Right atrium auricular region (tissue), 2 donors: Measurements from ENCODE around the gene KIF11. TPM values are rescaled to one million over a fixed set of nuclear protein-coding genes. Genes with fewer than 3 reads are reported as not detected.
A peak's percentile ranks its signal among the peaks of the same experiment; 100 is the strongest.

Experiments
- DNase-seq: peaks from one replicate; pipeline ENCODE4 v3.0.0-alpha.2; 2019; ENCODE audit warnings: low spot score
- H3K27ac ChIP-seq, 2 donors: fragments of 200-600 bp; sonication (generic); 1 replicate in 1 of 2; 2 replicates in 1 of 2; pipeline ENCODE4 v1.5.1; 2016 to 2019
- H3K27me3 ChIP-seq, 2 donors: fragments of 200-600 bp; sonication (generic); one replicate each; pipeline versions ENCODE4 v1.5.1 to v1.6.0; 2017 to 2019
- H3K36me3 ChIP-seq: fragments of 200-600 bp; sonication (generic); one replicate; pipeline ENCODE4 v1.5.1; 2016
- H3K4me1 ChIP-seq, 2 donors: fragments of 200-600 bp; sonication (generic); one replicate each; pipeline versions ENCODE4 v1.5.1 to v1.6.0; 2017 to 2019
- H3K4me3 ChIP-seq, 2 donors: fragments of 200-600 bp; sonication (generic); 1 replicate in 1 of 2; 2 replicates in 1 of 2; pipeline ENCODE4 v1.5.1; 2017 to 2019; ENCODE audit warnings: mild to moderate bottlenecking in 1 of 2, moderate library complexity in 1 of 2
- H3K9me3 ChIP-seq, 2 donors: fragments of 200-600 bp; sonication (generic); one replicate each; pipeline ENCODE4 v1.5.1; 2019
- total RNA-seq, 2 donors: library from RNA; depleted of rRNA; stranded (reverse); fragments of >200 nt; gene quantifications; one replicate each; pipeline ENCODE4 v1.1.0, GENCODE V29; 2016
- TF ChIP-seq, protein P1 (sequence below), 2 donors: fragments of 200-600 bp; sonication (generic); IDR thresholded peaks; one replicate each; pipeline ENCODE4 v1.5.1; 2019; ENCODE audit warnings: antibody characterized with exemption in 2 of 2

The KIF11 gene
- total RNA-seq, 2 donors from 2014 or later: 0.24 to 1.4 TPM

DNA sequence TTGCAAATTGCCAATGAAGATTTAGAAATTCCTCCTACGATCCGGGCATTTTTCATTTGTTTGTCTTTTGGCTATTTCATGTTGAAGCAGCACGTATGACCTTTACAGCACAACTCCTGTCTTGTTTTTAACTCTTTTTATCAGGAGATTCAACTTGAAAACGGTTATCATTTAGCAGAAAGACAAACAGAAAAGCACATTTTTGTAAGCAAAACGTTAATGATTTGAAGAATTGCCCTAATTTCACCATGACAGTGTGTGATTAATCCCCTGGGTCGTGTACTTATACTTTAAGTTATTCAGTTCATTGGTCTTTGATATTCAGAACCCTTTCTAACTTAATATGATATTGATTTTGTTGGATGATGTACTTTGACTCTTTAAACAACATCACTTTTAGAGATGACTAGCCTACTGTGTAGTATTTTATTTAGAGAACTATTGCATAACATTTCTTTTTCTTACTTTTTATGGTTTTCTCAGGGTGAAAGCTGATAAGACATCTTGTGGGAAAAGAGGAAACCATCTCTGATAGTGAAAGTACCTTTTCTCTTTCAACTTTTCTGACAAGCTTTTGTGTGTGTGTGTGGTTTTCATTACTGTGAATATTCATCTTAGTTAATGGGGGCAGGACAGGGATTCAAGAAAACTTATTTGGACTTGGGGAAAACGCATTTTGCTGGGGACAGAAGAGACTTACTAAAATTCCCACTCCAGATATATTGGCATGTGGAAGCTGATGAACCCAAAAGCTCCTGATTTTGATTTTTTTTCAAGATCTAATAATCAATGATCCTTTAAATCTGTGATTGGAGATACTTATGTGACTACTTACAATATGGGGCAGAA, 105.0 kb downstream of the KIF11 start:
- Histone ChIP-seq H3K9me3 (no peaks in the 10 kb centered on the region), H3K36me3 (no peaks in the 10 kb centered on the region), H3K4me3 (no peak overlapping the region), H3K27me3 (no peaks in the 10 kb centered on the region), H3K27ac (no peak overlapping the region), H3K4me1 (peaks cover 0 to 17% of the 10 kb centered on the region in 2 donors)
- TF ChIP-seq, protein P1, sequence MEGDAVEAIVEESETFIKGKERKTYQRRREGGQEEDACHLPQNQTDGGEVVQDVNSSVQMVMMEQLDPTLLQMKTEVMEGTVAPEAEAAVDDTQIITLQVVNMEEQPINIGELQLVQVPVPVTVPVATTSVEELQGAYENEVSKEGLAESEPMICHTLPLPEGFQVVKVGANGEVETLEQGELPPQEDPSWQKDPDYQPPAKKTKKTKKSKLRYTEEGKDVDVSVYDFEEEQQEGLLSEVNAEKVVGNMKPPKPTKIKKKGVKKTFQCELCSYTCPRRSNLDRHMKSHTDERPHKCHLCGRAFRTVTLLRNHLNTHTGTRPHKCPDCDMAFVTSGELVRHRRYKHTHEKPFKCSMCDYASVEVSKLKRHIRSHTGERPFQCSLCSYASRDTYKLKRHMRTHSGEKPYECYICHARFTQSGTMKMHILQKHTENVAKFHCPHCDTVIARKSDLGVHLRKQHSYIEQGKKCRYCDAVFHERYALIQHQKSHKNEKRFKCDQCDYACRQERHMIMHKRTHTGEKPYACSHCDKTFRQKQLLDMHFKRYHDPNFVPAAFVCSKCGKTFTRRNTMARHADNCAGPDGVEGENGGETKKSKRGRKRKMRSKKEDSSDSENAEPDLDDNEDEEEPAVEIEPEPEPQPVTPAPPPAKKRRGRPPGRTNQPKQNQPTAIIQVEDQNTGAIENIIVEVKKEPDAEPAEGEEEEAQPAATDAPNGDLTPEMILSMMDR (IDR thresholded peaks at IDR 0.05): no peak
- no peak for DNase-seq

DNA sequence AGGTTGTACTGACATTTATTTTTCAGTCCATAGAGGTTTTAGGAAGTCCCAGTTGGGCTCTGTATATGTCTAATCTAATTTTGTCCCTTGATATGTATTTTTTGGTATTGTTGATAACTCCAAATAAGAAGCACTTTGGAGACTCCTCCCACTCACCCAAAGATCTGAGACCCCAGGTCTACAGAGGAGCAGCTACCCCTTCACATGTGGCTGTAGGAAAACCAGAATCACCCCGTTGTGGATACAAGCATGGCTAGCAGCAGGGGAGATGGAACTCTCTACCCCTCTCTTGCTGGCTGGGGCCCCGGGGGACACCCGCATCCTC, 106.2 kb downstream of the KIF11 start:
- peak overlapping the region; percentile 24 to 39 for H3K4me3 ChIP-seq
- no peaks in the 10 kb centered on the region for H3K27me3 ChIP-seq

DNA sequence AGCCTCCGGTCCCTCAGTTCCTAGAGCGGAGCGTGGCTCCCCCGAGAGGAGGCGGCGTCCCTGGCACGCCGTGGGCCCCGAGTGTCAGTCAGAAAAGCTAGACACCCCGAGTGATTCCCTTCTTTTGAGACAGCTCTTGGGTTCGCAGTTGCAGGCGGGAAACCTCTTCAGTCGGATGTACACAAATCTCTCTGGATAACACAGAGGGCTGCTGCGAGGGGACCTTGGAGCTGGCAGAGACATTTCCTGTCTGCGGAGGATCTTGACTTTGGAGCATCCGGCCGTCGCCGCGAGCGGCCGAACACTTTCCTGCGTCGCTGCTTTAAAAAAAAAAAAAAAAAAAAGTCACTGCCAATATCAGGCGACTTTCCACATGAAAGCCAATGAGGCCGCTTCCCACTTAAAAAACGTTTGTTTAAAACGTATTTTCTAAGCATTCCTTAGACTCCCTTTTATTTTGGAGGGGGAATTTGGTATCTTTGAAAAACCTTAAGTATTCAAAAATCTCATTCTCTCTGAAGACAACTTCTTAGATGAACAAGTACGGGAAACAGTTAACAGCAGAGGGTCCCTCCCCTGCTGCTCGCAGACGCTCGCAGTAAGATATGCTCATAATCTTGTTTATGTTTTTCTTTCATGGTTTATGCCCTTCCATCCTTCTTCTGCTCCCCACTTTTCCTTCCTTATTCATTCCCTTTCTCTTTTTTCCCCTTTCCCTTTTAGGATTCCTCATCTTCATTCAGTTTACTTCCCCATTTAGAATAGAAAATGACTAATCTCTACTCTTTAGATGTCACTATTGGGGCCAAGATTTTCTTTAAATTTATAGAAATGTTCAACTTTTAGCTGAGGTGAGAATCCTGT, 106.8 kb downstream of the KIF11 start:
- Histone ChIP-seq H3K9me3 (no peaks in the 10 kb centered on the region), H3K27ac (no peak overlapping the region), H3K27me3 (no peaks in the 10 kb centered on the region), H3K4me1 (peaks cover 0 to 17% of the 10 kb centered on the region in 2 donors), H3K4me3 (peak overlapping the region; percentile 24 to 39), H3K36me3 (no peaks in the 10 kb centered on the region)
- TF ChIP-seq, protein P1 (IDR thresholded peaks at IDR 0.05): no peak
- no peak for DNase-seq

More for the DNA sequence above, 106.2 kb downstream of the KIF11 start:
- DNase-seq: no peak
- TF ChIP-seq, protein P1 (IDR thresholded peaks at IDR 0.05): no peak
- H3K27ac ChIP-seq: no peak overlapping the region
- no peaks in the 10 kb centered on the region for H3K36me3 ChIP-seq
- peaks cover 0 to 17% of the 10 kb centered on the region in 2 donors for H3K4me1 ChIP-seq
- no peaks in the 10 kb centered on the region for H3K9me3 ChIP-seq

DNA sequence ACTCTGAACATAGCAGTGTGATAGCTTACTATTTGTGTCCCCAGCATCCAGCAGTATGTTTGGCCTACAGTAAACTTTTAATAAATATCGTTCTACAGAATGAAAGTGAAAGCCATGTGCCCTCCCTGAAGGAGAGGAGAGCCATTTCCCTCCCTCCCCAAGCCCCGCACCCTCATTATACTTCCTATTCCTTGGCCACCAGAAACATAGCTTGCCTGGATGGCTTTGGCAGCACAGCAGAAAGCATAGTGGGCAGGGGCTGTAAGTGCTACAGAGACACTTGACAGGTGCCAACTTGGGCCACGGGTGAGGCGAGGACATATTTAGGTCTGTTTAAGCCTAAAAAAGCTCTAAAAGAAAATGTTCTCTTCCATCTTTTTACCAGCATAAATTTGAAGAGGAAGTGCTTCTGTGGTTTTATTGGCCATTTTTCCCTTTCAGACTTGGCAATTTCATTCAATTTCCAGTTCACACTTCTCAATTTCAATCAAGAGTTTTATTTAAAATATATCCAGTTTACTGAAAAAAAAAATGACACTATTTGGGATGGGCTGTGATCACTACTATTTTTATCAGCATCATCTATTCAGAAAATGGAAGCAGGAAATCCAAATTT, 109.5 kb downstream of the KIF11 start:
- H3K9me3 ChIP-seq: no peaks in the 10 kb centered on the region
- no peaks in the 10 kb centered on the region for H3K27me3 ChIP-seq
- TF ChIP-seq, protein P1 (IDR thresholded peaks at IDR 0.05): no peak
- H3K4me1 ChIP-seq: peaks cover 0 to 11% of the 10 kb centered on the region in 2 donors
- H3K4me3 ChIP-seq: no peak overlapping the region
- DNase-seq: no peak
- H3K36me3 ChIP-seq: no peaks in the 10 kb centered on the region
- H3K27ac ChIP-seq: no peak overlapping the region

Other genes with a start within 250 kb of the KIF11 start
- gene IDE, start 19.0 kb upstream of the KIF11 start, total RNA-seq: 10 to 100 TPM; 20.3 to 36.0 TPM
- gene HHEX, start 96.8 kb downstream of the KIF11 start, total RNA-seq: 1 to 10 TPM; 2.1 to 4.9 TPM